ENCODE data around the gene GLT8D1. TPM values are rescaled to one million over a fixed set of nuclear protein-coding genes. Genes with fewer than 3 reads are reported as not detected.

GLT8D1 gene
- total and polyA plus RNA-seq, 7 donors: 9.2 to 47.4 (median 31.5) TPM

- H3K4me3 ChIP-seq: no peak overlapping the region
- H3K27ac ChIP-seq: no peak overlapping the region
- 95% methylated on average over 5 of the region's 5 CpGs for WGBS, 2 donors
- no peaks in the 10 kb centered on the region for H3K4me1 ChIP-seq
- no peaks in the 10 kb centered on the region for H3K9me3 ChIP-seq
- intact Hi-C loops (cut with DNase I): no loop called here
- peaks cover 31 to 100% (median 66%) of the 10 kb centered on the region in 4 donors for H3K36me3 ChIP-seq
- no peak for DNase-seq
- H3K27me3 ChIP-seq: no peaks in the 10 kb centered on the region
- TF ChIP-seq EP300 (IDR thresholded peaks at IDR 0.05): no peak
- no peak for TF ChIP-seq CTCF (IDR thresholded peaks at IDR 0.05)
- TF ChIP-seq POLR2A (IDR thresholded peaks at IDR 0.05): no peak
- TF ChIP-seq POLR2AphosphoS5 (IDR thresholded peaks at IDR 0.05): no peak
These were observed 37.6 kb upstream of the GLT8D1 start for GRCh38 chr3:52743152-52743551.

GRCh38 chr3:52742418-52743041, 36.9 kb upstream of the GLT8D1 start:
- Histone ChIP-seq H3K27ac (no peak overlapping the region), H3K9me3 (no peaks in the 10 kb centered on the region), H3K4me1 (no peaks in the 10 kb centered on the region), H3K36me3 (peaks cover 31 to 100% (median 66%) of the 10 kb centered on the region in 4 donors), H3K4me3 (no peak overlapping the region), H3K27me3 (no peaks in the 10 kb centered on the region)
- intact Hi-C loops (cut with DNase I): no loop called here
- TF ChIP-seq CTCF (IDR thresholded peaks at IDR 0.05) (peak in 2 of 4 experiments; percentile 20 to 35), POLR2A (IDR thresholded peaks at IDR 0.05) (no peak)
- DNase-seq: no peak
- WGBS, 2 donors: 92 to 94% methylated on average over 3 of the region's 3 CpGs

GRCh38 chr3:52739730-52740129, 34.1 kb upstream of the GLT8D1 start:
- no peaks in the 10 kb centered on the region for H3K4me1 ChIP-seq
- peaks cover 18 to 98% (median 40%) of the 10 kb centered on the region in 4 donors for H3K36me3 ChIP-seq
- H3K9me3 ChIP-seq: no peaks in the 10 kb centered on the region
- no peak for TF ChIP-seq POLR2A (IDR thresholded peaks at IDR 0.05)
- no peak for TF ChIP-seq EP300 (IDR thresholded peaks at IDR 0.05)
- no peak for TF ChIP-seq POLR2AphosphoS5 (IDR thresholded peaks at IDR 0.05)
- no peak for TF ChIP-seq CTCF (IDR thresholded peaks at IDR 0.05)
- intact Hi-C loops (cut with DNase I): no loop called here
- 34 to 80% methylated on average over 1 of the region's 1 CpG for WGBS, 2 donors
- no peak overlapping the region for H3K4me3 ChIP-seq
- no peak overlapping the region for H3K27ac ChIP-seq
- DNase-seq: no peak
- no peaks in the 10 kb centered on the region for H3K27me3 ChIP-seq

- Histone ChIP-seq H3K4me1 (no peaks in the 10 kb centered on the region), H3K9me3 (peaks cover 0 to 2% (median 0%) of the 10 kb centered on the region in 4 donors), H3K36me3 (peaks cover 6 to 96% (median 14%) of the 10 kb centered on the region in 4 donors), H3K27ac (no peak overlapping the region), H3K27me3 (no peaks in the 10 kb centered on the region), H3K4me3 (no peak overlapping the region)
- TF ChIP-seq EP300 (IDR thresholded peaks at IDR 0.05) (no peak), POLR2AphosphoS5 (IDR thresholded peaks at IDR 0.05) (no peak), CTCF (IDR thresholded peaks at IDR 0.05) (no peak), POLR2A (IDR thresholded peaks at IDR 0.05) (no peak)
- no peak for DNase-seq
- intact Hi-C loops (cut with DNase I): no loop called here
- WGBS, 2 donors: 87 to 96% methylated on average over 10 of the region's 10 CpGs
These were observed 27.8 kb upstream of the GLT8D1 start for GRCh38 chr3:52733256-52733891.
